GM10266 (cell line): Measurements from ENCODE around the gene OR13D1.
"Not testable (repeated sequence)": the region's sequence is repeated elsewhere in the genome, so short reads cannot be mapped to it uniquely, and the experiment has no call there.

Source experiments
- DNase-seq: peaks from one replicate; pipeline ENCODE4 v3.0.0; 2012; ENCODE audit errors: extremely low spot score
- TF ChIP-seq, protein P1 (sequence below): IDR thresholded peaks from 2 replicates; pipeline ENCODE4 v1.5.1; 2012; ENCODE audit warnings: mild to moderate bottlenecking, low read depth; ENCODE audit not compliant: control insufficient read depth, insufficient read depth; ENCODE audit errors: missing control alignments

The OR13D1 gene, protein sequence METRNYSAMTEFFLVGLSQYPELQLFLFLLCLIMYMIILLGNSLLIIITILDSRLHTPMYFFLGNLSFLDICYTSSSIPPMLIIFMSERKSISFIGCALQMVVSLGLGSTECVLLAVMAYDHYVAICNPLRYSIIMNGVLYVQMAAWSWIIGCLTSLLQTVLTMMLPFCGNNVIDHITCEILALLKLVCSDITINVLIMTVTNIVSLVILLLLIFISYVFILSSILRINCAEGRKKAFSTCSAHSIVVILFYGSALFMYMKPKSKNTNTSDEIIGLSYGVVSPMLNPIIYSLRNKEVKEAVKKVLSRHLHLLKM

DNA sequence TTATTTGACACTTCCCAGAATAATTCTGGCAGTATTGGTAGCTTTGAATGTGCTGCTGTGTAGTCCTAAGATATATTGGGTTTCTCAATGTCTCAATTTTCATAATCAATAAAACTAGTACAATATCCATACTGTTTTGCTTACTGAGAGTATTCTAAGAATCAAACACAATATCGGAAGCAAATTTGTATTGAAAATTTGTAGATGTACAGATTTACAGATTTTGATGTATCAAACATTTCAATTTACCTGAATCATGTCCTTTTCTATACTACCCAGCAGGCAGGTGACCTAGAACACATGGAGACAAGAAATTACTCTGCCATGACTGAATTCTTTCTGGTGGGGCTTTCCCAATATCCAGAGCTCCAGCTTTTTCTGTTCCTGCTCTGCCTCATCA, at the start of gene OR13D1:
Gene OR13D1 (plus strand): TSS at position 301 of the 400 bp plus-strand sequence. CDS start 0 bp downstream, at position 301.
- DNase-seq, result no peak
- TF ChIP-seq, protein P1, sequence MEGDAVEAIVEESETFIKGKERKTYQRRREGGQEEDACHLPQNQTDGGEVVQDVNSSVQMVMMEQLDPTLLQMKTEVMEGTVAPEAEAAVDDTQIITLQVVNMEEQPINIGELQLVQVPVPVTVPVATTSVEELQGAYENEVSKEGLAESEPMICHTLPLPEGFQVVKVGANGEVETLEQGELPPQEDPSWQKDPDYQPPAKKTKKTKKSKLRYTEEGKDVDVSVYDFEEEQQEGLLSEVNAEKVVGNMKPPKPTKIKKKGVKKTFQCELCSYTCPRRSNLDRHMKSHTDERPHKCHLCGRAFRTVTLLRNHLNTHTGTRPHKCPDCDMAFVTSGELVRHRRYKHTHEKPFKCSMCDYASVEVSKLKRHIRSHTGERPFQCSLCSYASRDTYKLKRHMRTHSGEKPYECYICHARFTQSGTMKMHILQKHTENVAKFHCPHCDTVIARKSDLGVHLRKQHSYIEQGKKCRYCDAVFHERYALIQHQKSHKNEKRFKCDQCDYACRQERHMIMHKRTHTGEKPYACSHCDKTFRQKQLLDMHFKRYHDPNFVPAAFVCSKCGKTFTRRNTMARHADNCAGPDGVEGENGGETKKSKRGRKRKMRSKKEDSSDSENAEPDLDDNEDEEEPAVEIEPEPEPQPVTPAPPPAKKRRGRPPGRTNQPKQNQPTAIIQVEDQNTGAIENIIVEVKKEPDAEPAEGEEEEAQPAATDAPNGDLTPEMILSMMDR, result no peak

DNA sequence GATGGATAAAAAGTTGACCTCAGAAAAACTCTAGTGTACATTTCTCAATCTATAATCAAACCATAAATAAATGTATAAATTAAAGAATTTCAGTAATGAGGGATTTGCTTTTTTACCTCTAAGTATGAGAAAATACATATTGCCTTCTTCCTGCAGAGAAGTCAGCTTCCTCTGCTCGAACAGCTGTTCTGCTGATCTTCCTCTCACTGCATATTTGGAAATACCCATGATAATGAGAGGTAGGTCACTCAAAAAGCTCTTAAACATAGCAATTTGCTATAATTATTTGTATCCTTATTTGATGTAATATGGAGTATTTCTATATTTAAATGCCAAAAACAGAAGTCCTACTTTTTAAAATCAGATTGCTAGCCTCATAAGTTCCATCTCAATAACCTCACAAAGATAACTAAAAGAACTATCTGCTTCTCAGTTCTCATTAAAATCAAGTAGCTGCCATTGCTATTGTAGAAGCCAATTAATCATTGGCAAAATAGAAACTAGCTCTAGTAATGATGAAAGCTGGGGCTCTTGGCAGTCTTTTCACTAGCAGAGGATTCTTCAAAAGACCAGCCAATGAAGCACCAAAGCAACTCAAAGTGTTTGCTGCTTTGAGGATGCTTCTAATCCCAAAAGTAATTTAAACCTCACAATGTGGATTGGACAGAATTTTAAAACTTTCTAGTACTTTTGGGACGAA, 35.7 kb upstream of the OR13D1 start:
- TF ChIP-seq, protein P1, result no peak
- DNase-seq, result no peak

DNA sequence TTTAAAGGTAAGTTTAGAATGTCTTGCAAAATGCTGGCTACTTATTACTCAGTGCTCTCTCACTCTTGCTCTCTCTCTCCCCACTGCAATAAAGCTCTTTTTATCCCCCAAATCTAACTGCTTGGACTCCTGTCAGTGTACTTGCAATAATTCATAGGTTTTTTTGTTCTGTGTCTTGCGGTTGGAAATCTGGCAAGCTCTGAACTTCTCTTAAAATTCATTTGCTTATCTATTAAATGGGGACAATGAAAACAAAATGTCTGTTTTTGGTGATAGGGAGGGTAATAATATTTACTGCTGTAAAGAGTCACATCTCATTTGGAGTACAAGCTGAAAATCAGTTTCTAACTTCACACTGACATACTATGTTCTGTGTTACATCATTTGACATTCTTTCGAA, 18.7 kb upstream of the OR13D1 start:
- TF ChIP-seq, protein P1, result no peak

DNA sequence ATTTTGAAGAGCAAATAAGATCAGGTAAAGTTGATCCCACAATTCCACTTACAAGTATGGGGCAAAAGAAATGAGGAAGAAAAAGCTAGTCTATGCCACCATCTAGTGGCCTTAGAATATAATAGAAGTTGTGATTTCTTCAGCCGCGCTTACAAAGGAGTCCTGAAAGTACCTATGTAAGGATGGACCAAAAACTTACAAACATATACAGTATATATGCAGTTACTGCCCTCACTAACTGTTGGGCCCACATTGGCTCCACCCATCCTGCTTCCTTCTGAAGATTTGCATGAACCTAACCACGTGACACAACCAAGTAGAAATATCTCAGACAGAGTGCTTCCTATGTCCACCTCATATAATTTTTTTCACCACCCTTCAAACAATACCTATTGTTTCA, 11.7 kb upstream of the OR13D1 start:
- DNase-seq, result no peak
- TF ChIP-seq, protein P1, result peak; percentile 48

More for the DNA sequence above, 18.7 kb upstream of the OR13D1 start:
- no peak for DNase-seq

DNA sequence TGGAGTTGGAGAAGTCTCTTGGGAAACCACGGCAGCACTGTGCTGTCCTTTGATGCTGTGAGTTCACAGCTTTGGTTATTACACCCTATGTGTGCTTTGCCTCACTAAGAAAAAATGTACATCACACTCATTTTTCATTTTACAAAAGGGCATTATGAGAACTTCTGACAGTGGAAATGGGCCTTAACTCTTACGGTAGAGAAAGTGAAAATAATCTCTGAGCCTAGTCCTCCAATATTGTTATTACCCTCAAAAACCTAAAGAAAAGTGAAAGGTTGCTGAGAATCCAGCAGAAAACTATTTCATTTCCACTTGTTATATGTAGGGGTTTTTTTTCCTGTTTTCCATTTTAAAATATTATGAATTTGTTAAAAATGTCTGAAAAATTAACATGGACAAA, 8.2 kb upstream of the OR13D1 start:
- no peak for DNase-seq
- TF ChIP-seq, protein P1, result no peak

DNA sequence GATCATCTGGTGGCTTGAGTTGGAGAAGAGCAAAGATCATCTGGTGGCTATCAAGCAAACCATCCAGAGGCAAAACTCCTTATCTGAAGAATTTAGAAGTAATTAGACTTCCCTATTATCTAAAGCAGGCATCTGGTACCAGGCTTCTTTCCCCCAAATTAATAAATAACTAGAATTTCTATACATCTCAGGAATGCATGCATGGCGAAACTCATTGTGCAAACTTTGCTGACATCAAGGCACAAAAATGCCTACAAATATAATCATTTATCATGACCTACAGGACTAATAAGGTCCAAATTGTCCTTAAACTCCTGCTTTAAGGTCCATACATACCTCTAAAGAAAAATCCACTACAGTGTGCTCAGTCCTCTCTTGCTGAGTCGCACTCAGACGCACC, 6.0 kb downstream of the OR13D1 start:
- TF ChIP-seq, protein P1, result no peak

DNA sequence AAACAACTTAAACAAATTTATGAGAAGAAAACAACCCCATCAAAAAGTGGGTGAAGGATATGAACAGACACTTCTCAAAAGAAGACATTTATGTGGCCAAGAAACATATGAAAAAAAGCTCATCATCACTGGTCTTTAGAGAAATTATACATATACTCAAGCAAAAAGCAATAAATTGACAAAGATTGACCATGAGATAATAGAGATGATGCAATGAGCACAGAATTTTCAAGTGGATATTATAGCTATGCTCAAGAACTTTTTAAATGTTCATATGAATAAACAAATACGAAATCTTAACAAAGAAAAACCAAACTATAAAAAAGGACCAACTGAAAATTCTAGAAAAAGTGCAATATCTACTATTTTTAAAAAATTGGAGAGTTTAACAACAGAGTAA, 14.4 kb downstream of the OR13D1 start:
- DNase-seq, result not testable (repeated sequence)

More for the DNA sequence above, 6.0 kb downstream of the OR13D1 start:
- DNase-seq, result no peak
